GM19023 (cell line): ENCODE measurements around the gene ITGB3.

Experiments
- ATAC-seq: cut with Tn5 transposase; IDR thresholded peaks from one replicate; pipeline ENCODE4 v1.9.1; 2021; ENCODE audit warnings: mild to moderate bottlenecking, moderate library complexity; ENCODE audit not compliant: unreplicated experiment

ITGB3 gene

DNA sequence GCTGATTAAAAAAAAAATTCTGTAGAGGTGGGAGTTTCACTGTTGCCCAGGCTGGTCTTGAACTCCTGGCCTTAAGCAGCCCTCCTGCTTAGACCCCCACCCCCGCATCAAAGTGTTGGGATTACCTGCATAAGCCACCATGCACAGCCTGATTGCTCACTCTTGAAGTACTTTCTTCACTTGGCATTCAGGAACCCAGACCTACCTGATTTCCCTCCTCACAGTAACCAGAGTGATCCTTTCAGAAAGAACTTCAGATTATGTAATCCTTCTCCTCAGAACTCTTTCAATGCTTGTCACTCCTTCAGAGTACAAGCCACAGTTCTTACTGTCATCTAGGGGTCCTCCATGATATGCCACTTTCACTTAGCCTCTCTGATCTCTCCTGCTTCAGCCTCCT is 71.5 kb downstream of the ITGB3 start:
- no peak for ATAC-seq

DNA sequence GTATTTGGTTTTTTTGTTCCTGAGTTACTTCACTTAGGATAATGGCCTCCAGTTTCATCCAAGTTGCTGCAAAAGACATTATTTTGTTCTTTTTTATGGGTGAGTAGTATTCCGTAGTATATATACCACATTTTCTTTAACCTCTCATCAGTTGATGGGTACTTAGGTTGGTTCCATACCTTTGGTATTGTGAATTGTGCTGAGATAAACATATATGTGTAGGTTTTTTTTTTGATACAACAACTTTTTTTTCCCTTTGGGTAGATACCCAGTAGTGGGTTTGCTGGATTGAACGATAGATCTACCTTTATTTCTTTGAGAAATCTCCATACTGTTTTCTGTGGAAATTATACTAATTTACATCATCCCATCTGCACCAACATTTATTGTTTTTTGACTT is 76.9 kb downstream of the ITGB3 start:
- no peak for ATAC-seq

GRCh38 chr17:47332287-47332686 is 78.7 kb downstream of the ITGB3 start:
- ATAC-seq, result no peak

DNA sequence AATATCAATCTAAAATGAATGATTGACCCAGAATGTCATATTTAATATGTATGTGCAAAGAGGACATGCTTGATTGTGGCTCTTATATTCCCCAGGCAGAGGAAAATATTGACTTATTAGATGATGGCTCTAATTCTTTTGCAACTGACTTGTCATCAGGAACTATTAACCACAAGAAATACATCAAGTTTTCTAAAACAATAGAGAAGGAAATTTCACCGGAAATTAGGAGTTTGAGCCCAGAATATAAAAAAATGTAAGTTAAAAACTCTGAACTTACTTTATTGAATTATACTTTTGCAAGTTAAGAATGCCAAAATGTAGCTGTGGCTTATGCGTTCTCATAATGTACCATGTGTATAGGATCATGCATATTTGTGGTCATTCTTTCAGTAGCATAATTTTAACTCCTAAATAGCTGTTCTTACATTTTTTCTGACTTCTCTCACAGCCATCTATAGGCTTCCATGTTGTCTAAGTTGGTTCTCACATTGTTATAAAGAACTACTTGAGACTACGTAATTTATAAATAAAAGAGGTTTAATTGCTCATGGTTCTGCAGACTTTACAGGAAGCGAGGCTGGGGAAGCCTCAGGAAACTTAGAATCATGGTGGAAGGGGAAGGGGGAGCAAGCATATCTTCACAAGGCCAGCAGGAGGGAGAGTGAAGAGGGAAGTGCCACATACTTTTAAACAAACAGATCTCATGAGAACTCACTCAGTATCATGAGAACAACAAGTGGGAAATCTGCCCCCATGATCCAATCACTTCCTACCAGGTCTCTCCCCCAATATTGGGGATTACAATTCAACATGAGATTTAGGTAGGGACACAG is 81.7 kb downstream of the ITGB3 start:
- ATAC-seq, result no peak

- ATAC-seq, result no peak
Observed at GRCh38 chr17:47338026-47338425, 84.4 kb downstream of the ITGB3 start.

GRCh38 chr17:47352848-47353247 is 99.2 kb downstream of the ITGB3 start:
- ATAC-seq, result no peak

GRCh38 chr17:47358652-47359051 is 105.0 kb downstream of the ITGB3 start:
- ATAC-seq, result no peak
